Calu3 (cell line): Measurements from ENCODE around the gene MLLT3. TPM values are rescaled to one million over a fixed set of nuclear protein-coding genes. Genes with fewer than 3 reads are reported as not detected.
A peak's percentile ranks its signal among the peaks of the same experiment; 100 is the strongest.

Source experiments
- BruUV-seq: library from RNA; stranded (reverse); fragments of 400-500 nt; replicated peaks from 2 replicates; lab custom pipeline; 2021; lab: Mats Ljungman, UMichigan
- CTCF ChIA-PET: fragments of 300-600 bp; sonication (Branson Sonifier 250); formaldehyde crosslinking; loops from one replicate; lab custom pipeline; 2022; ENCODE audit warnings: antibody characterized with exemption; lab: Charles Lee
- DNase-seq: peaks from one replicate; pipeline ENCODE4 v3.0.0; 2022
- H3K27ac Mint-ChIP-seq: one replicate; pipeline ENCODE4 v1.8.0; 2022; ENCODE audit warnings: mixed read lengths; ENCODE audit not compliant: unreplicated experiment
- H3K27me3 Mint-ChIP-seq: one replicate; pipeline ENCODE4 v1.8.0; 2022; ENCODE audit warnings: mixed read lengths; ENCODE audit not compliant: unreplicated experiment
- H3K36me3 Mint-ChIP-seq: one replicate; pipeline ENCODE4 v1.8.0; 2022; ENCODE audit warnings: mild to moderate bottlenecking, moderate library complexity, mixed read lengths; ENCODE audit not compliant: insufficient read depth, unreplicated experiment
- H3K4me1 Mint-ChIP-seq: one replicate; pipeline ENCODE4 v1.8.0; 2022; ENCODE audit warnings: mild to moderate bottlenecking, low read depth, mixed read lengths; ENCODE audit not compliant: unreplicated experiment
- H3K4me3 Mint-ChIP-seq: one replicate; pipeline ENCODE4 v1.8.0; 2022; ENCODE audit warnings: mild to moderate bottlenecking, low read depth, moderate library complexity, mixed read lengths; ENCODE audit not compliant: unreplicated experiment
- H3K9me3 Mint-ChIP-seq: one replicate; pipeline ENCODE4 v1.8.0; 2022; ENCODE audit warnings: low read depth, mixed read lengths; ENCODE audit not compliant: unreplicated experiment
- CTCF ChIP-seq: fragments of 200-600 bp; IDR thresholded peaks from one replicate; pipeline ENCODE4 v1.8.0; 2022; ENCODE audit warnings: antibody characterized with exemption; ENCODE audit not compliant: unreplicated experiment
- intact Hi-C: fragments of 100-400 bp; cut with micrococcal nuclease; formaldehyde crosslinking; loops from one replicate; pipeline ENCODE4 v1.10.0; 2022; ENCODE audit not compliant: unreplicated experiment
- total RNA-seq: library from RNA; stranded (reverse); gene quantifications from 2 replicates; pipeline ENCODE4 v1.2.3, GENCODE V29; 2022

Gene MLLT3
- total RNA-seq, 1 experiment from 2014 or later, result 23.1 TPM

GRCh38 chr9:20625003-20625349, 2.7 kb upstream of the MLLT3 start:
- H3K27ac Mint-ChIP-seq, result no peak overlapping the region
- TF ChIP-seq CTCF, result no peak
- H3K36me3 Mint-ChIP-seq, result peaks cover 42% of the 10 kb centered on the region
- DNase-seq, result no peak
- no peaks in the 10 kb centered on the region for H3K27me3 Mint-ChIP-seq
- CTCF ChIA-PET, result interaction anchor here (1.0 to 2.4 kb wide), 6 partner anchors 17 to 317 kb away, joined by 3 to 11 read pairs (median 4); partner anchors contain the start of gene FOCAD
- H3K4me3 Mint-ChIP-seq, result peak overlapping the region; percentile 84
- no peaks in the 10 kb centered on the region for H3K9me3 Mint-ChIP-seq
- no TSS peak for BruUV-seq
- peaks cover 10% of the 10 kb centered on the region for H3K4me1 Mint-ChIP-seq
- intact Hi-C loops, result loop anchor here (10.0 kb wide), 3 partner anchors 130 to 260 kb away; no protein-coding TSS in a partner anchor

GRCh38 chr9:20624201-20625002, 2.1 kb upstream of the MLLT3 start:
- no TSS peak for BruUV-seq
- Mint-ChIP-seq H3K36me3 (peaks cover 48% of the 10 kb centered on the region), H3K9me3 (no peaks in the 10 kb centered on the region), H3K27ac (peak overlapping the region; percentile 64), H3K4me1 (peaks cover 10% of the 10 kb centered on the region), H3K4me3 (peak overlapping the region; percentile 84), H3K27me3 (no peaks in the 10 kb centered on the region)
- CTCF ChIA-PET, result interaction anchor here (1.0 to 2.4 kb wide), 6 partner anchors 17 to 318 kb away, joined by 3 to 11 read pairs (median 4); partner anchors contain the start of gene FOCAD
- TF ChIP-seq CTCF, result peak; percentile 32
- intact Hi-C loops, result loop anchor here (1.0 to 10.0 kb wide), 6 partner anchors 130 to 697 kb away; no protein-coding TSS in a partner anchor
- peak; percentile 42 for DNase-seq

GRCh38 chr9:20623748-20624124, 1.4 kb upstream of the MLLT3 start:
- CTCF ChIA-PET, result interaction anchor here (1.3 to 2.4 kb wide), 2 partner anchors 60 to 267 kb away, joined by 3 to 7 read pairs; partner anchors contain the start of gene FOCAD
- Mint-ChIP-seq H3K9me3 (no peaks in the 10 kb centered on the region), H3K36me3 (peaks cover 50% of the 10 kb centered on the region), H3K4me3 (peak overlapping the region; percentile 84), H3K4me1 (peaks cover 10% of the 10 kb centered on the region), H3K27ac (peak overlapping the region; percentile 64), H3K27me3 (no peaks in the 10 kb centered on the region)
- DNase-seq, result no peak
- no peak for TF ChIP-seq CTCF
- intact Hi-C loops, result loop anchor here (1.0 to 10.0 kb wide), 7 partner anchors 131 to 696 kb away; no protein-coding TSS in a partner anchor
- no TSS peak for BruUV-seq

GRCh38 chr9:20623021-20623747, 885 bp upstream of the MLLT3 start:
- peaks cover 10% of the 10 kb centered on the region for H3K4me1 Mint-ChIP-seq
- no peaks in the 10 kb centered on the region for H3K27me3 Mint-ChIP-seq
- peak; percentile 21 for DNase-seq
- no peak for TF ChIP-seq CTCF
- H3K4me3 Mint-ChIP-seq, result peak overlapping the region; percentile 84
- no peaks in the 10 kb centered on the region for H3K9me3 Mint-ChIP-seq
- CTCF ChIA-PET, result interaction anchor here (0.5 to 2.4 kb wide), 9 partner anchors 10 to 318 kb away, joined by 3 to 7 read pairs (median 3); no protein-coding TSS in a partner anchor
- peak overlapping the region; percentile 64 for H3K27ac Mint-ChIP-seq
- intact Hi-C loops, result loop anchor here (2.0 to 10.0 kb wide), 6 partner anchors 132 to 696 kb away; no protein-coding TSS in a partner anchor
- no TSS peak for BruUV-seq
- peaks cover 56% of the 10 kb centered on the region for H3K36me3 Mint-ChIP-seq
